HFF-Myc (cell line): ENCODE results near the gene STOML1.

Experiments used
- DNase-seq: peaks from one replicate; pipeline ENCODE4 v3.0.0-alpha.2; 2011; ENCODE audit warnings: low read depth; ENCODE audit errors: extremely low read depth
- H3K4me3 ChIP-seq: replicated peaks from 2 replicates; pipeline ENCODE4 v1.5.1; 2011; ENCODE audit warnings: low read depth, mild to moderate bottlenecking, control low read depth, low read length
- CTCF ChIP-seq: IDR thresholded peaks from 2 replicates; pipeline ENCODE4 v1.5.1; 2012; ENCODE audit warnings: mild to moderate bottlenecking, low read depth, low read length, control low read depth; ENCODE audit errors: missing control alignments

Gene STOML1

GRCh38 chr15:73934281-73934680 lies 57.8 kb downstream of the STOML1 start:
- H3K4me3 ChIP-seq, result no peak overlapping the region
- no peak for DNase-seq
- no peak for TF ChIP-seq CTCF

GRCh38 chr15:73932381-73933191 lies 59.5 kb downstream of the STOML1 start:
- DNase-seq, result no peak
- no peak overlapping the region for H3K4me3 ChIP-seq
- no peak for TF ChIP-seq CTCF

GRCh38 chr15:73931441-73931840 lies 60.7 kb downstream of the STOML1 start:
- DNase-seq, result no peak
- no peak overlapping the region for H3K4me3 ChIP-seq
- TF ChIP-seq CTCF, result no peak

- no peak for DNase-seq
- no peak for TF ChIP-seq CTCF
- peak overlapping the region; percentile 75; the same call in 1 of the 2 replicates for H3K4me3 ChIP-seq
Observed at GRCh38 chr15:73930790-73931281, 61.3 kb downstream of the STOML1 start.

GRCh38 chr15:73930371-73930770 lies 61.7 kb downstream of the STOML1 start:
- no peak for DNase-seq
- no peak for TF ChIP-seq CTCF
- peak overlapping the region; percentile 75 for H3K4me3 ChIP-seq

GRCh38 chr15:73928971-73929627 lies 63.0 kb downstream of the STOML1 start:
- TF ChIP-seq CTCF, result no peak
- no peak for DNase-seq
- H3K4me3 ChIP-seq, result peak overlapping the region; percentile 75
